Measurements from ENCODE around the gene SHLD1. TPM values are rescaled to one million over a fixed set of nuclear protein-coding genes. Genes with fewer than 3 reads are reported as not detected.
A peak's percentile ranks its signal among the peaks of the same experiment; 100 is the strongest.
"Not testable (repeated sequence)": the region's sequence is repeated elsewhere in the genome, so short reads cannot be mapped to it uniquely, and the experiment has no call there.

The SHLD1 gene
- total RNA-seq, 2 donors from 2014 or later = 4.0 to 6.6 TPM

- Mint-ChIP-seq H3K27me3 (ENCODE audit: insufficient read depth) (peaks cover 6% of the 10 kb centered on the region), H3K36me3 (ENCODE audit: low read depth) (peaks cover 2% of the 10 kb centered on the region), H3K27ac (no peak overlapping the region), H3K9me3 (peaks cover 4% of the 10 kb centered on the region), H3K4me1 (peaks cover 16% of the 10 kb centered on the region), H3K4me3 (no peak overlapping the region)
- no peaks in the 10 kb centered on the region for H3K9me3 ChIP-seq (ENCODE audit: control insufficient read depth, low read length)
- H3K4me3 ChIP-seq (ENCODE audit: low read length) = no peak overlapping the region
- no peak overlapping the region for H3K9ac ChIP-seq (ENCODE audit: extremely low read depth, low read length, poor library complexity, severe bottlenecking)
- no peak overlapping the region for H3K27ac ChIP-seq (ENCODE audit: low read depth, low read length)
- H3K27me3 ChIP-seq (ENCODE audit: control insufficient read depth, insufficient read depth, low read length, poor library complexity, severe bottlenecking) = no peaks in the 10 kb centered on the region
- no peaks in the 10 kb centered on the region for H3K4me1 ChIP-seq (ENCODE audit: control insufficient read depth, insufficient read depth, low read length)
- TF ChIP-seq, protein P1, sequence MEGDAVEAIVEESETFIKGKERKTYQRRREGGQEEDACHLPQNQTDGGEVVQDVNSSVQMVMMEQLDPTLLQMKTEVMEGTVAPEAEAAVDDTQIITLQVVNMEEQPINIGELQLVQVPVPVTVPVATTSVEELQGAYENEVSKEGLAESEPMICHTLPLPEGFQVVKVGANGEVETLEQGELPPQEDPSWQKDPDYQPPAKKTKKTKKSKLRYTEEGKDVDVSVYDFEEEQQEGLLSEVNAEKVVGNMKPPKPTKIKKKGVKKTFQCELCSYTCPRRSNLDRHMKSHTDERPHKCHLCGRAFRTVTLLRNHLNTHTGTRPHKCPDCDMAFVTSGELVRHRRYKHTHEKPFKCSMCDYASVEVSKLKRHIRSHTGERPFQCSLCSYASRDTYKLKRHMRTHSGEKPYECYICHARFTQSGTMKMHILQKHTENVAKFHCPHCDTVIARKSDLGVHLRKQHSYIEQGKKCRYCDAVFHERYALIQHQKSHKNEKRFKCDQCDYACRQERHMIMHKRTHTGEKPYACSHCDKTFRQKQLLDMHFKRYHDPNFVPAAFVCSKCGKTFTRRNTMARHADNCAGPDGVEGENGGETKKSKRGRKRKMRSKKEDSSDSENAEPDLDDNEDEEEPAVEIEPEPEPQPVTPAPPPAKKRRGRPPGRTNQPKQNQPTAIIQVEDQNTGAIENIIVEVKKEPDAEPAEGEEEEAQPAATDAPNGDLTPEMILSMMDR (conservative IDR thresholded peaks at IDR 0.05) = no peak
- WGBS, 2 experiments (ENCODE audit: insufficient coverage in 1 of 2, insufficient read length in 1 of 2) = 77 to 100% methylated on average over 1 of the region's 1 CpG
- no peak for DNase-seq
- no peaks in the 10 kb centered on the region for H3K36me3 ChIP-seq (ENCODE audit: control insufficient read depth, insufficient read depth, low read length)
Observed at GRCh38 chr20:5746064-5746463, 4.1 kb upstream of the SHLD1 start.

- no peak overlapping the region for H3K4me3 ChIP-seq (ENCODE audit: low read length)
- no peak overlapping the region for H3K27ac Mint-ChIP-seq
- TF ChIP-seq, protein P1 (conservative IDR thresholded peaks at IDR 0.05) = no peak
- H3K9me3 ChIP-seq (ENCODE audit: control insufficient read depth, low read length) = no peaks in the 10 kb centered on the region
- H3K27me3 Mint-ChIP-seq (ENCODE audit: insufficient read depth) = peaks cover 2% of the 10 kb centered on the region
- no peaks in the 10 kb centered on the region for H3K36me3 ChIP-seq (ENCODE audit: control insufficient read depth, insufficient read depth, low read length)
- H3K4me1 Mint-ChIP-seq = peaks cover 19% of the 10 kb centered on the region
- no peak for DNase-seq
- 90 to 91% methylated on average over 6 of the region's 6 CpGs for WGBS, 2 experiments (ENCODE audit: insufficient coverage in 1 of 2, insufficient read length in 1 of 2)
- no peak overlapping the region for H3K9ac ChIP-seq (ENCODE audit: extremely low read depth, low read length, poor library complexity, severe bottlenecking)
- H3K36me3 Mint-ChIP-seq (ENCODE audit: low read depth) = peaks cover 2% of the 10 kb centered on the region
- H3K27ac ChIP-seq (ENCODE audit: low read depth, low read length) = no peak overlapping the region
- peaks cover 4% of the 10 kb centered on the region for H3K9me3 Mint-ChIP-seq
- no peaks in the 10 kb centered on the region for H3K4me1 ChIP-seq (ENCODE audit: control insufficient read depth, insufficient read depth, low read length)
- H3K27me3 ChIP-seq (ENCODE audit: control insufficient read depth, insufficient read depth, low read length, poor library complexity, severe bottlenecking) = no peaks in the 10 kb centered on the region
- no peak overlapping the region for H3K4me3 Mint-ChIP-seq
Observed at GRCh38 chr20:5748246-5748645, 2.0 kb upstream of the SHLD1 start.

DNA sequence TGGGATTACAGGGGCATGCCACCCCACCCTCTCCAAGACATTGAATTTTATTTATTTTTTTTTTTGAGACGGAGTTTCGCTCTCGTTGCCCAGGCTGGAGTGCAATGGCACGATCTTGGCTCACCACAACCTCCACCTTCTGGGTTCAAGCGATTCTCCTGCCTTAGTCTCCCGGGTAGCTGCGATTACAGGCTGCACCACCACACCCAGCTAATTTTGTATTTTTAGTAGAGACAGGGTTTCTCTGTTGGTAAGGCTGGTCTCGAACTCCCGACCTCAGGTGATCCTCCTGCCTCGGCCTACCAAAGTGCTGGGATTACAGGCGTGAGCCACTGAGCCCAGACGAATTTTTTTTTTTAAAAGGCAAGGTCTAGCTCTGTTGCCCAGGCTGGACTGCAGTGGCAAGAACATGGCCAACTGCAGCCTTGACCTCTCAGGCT lies 669 bp upstream of the SHLD1 start:
- not testable (repeated sequence) for H3K4me3 Mint-ChIP-seq; H3K27me3 ChIP-seq (ENCODE audit: control insufficient read depth, insufficient read depth, low read length, poor library complexity, severe bottlenecking); H3K36me3 ChIP-seq (ENCODE audit: control insufficient read depth, insufficient read depth, low read length); H3K9me3 ChIP-seq (ENCODE audit: control insufficient read depth, low read length); H3K27ac ChIP-seq (ENCODE audit: low read depth, low read length); H3K4me3 ChIP-seq (ENCODE audit: low read length); H3K27me3 Mint-ChIP-seq (ENCODE audit: insufficient read depth); H3K9ac ChIP-seq (ENCODE audit: extremely low read depth, low read length, poor library complexity, severe bottlenecking); DNase-seq; H3K27ac Mint-ChIP-seq; H3K9me3 Mint-ChIP-seq; H3K4me1 ChIP-seq (ENCODE audit: control insufficient read depth, insufficient read depth, low read length); H3K36me3 Mint-ChIP-seq (ENCODE audit: low read depth)
- WGBS, 2 experiments (ENCODE audit: insufficient coverage in 1 of 2, insufficient read length in 1 of 2) = 82 to 93% methylated on average over 7 to 12 of the region's 12 CpGs
- peaks cover 21% of the 10 kb centered on the region for H3K4me1 Mint-ChIP-seq

- peak overlapping the region; percentile 87 for H3K4me3 ChIP-seq (ENCODE audit: low read length)
- Mint-ChIP-seq H3K27me3 (ENCODE audit: insufficient read depth) (peaks cover 2% of the 10 kb centered on the region), H3K4me1 (peaks cover 12% of the 10 kb centered on the region), H3K27ac (peak overlapping the region; percentile 50), H3K9me3 (peaks cover 4% of the 10 kb centered on the region), H3K36me3 (ENCODE audit: low read depth) (peaks cover 2% of the 10 kb centered on the region), H3K4me3 (peak overlapping the region; percentile 75)
- H3K36me3 ChIP-seq (ENCODE audit: control insufficient read depth, insufficient read depth, low read length) = no peaks in the 10 kb centered on the region
- no peaks in the 10 kb centered on the region for H3K27me3 ChIP-seq (ENCODE audit: control insufficient read depth, insufficient read depth, low read length, poor library complexity, severe bottlenecking)
- no peak overlapping the region for H3K27ac ChIP-seq (ENCODE audit: low read depth, low read length)
- TF ChIP-seq, protein P1 (conservative IDR thresholded peaks at IDR 0.05) = no peak
- H3K9me3 ChIP-seq (ENCODE audit: control insufficient read depth, low read length) = no peaks in the 10 kb centered on the region
- H3K4me1 ChIP-seq (ENCODE audit: control insufficient read depth, insufficient read depth, low read length) = no peaks in the 10 kb centered on the region
- peak overlapping the region; percentile 84 for H3K9ac ChIP-seq (ENCODE audit: extremely low read depth, low read length, poor library complexity, severe bottlenecking)
- no peak for DNase-seq
- WGBS, 2 experiments (ENCODE audit: insufficient coverage in 1 of 2, insufficient read length in 1 of 2) = 91 to 92% methylated on average over 4 of the region's 4 CpGs
Observed at GRCh38 chr20:5751856-5752255, 1.7 kb downstream of the SHLD1 start.

Data from endodermal cell (in vitro differentiated cells).